ENCODE results near the gene MS4A13. TPM values are rescaled to one million over a fixed set of nuclear protein-coding genes. Genes with fewer than 3 reads are reported as not detected.

Gene MS4A13
- total and polyA plus RNA-seq, 2 of the 8 experiments (the other 6 are each of a cell fraction or from before 2014, with no cell fraction given): not detected

GRCh38 chr11:60566776-60567175, 51.6 kb downstream of the MS4A13 start:
- no peak for FAIRE-seq
- no peak overlapping the region for H2AK5ac ChIP-seq (ENCODE audit: low read depth, low read length)
- no peak overlapping the region for H4K8ac ChIP-seq (ENCODE audit: extremely low read depth, insufficient read depth, low read length)
- no peak overlapping the region for H2BK5ac ChIP-seq (ENCODE audit: low read depth, low read length)
- no peaks in the 10 kb centered on the region for H4K20me1 ChIP-seq (replicated peaks in 1 of 2; ENCODE audit: control insufficient read depth in 1 of 2, insufficient read depth in 2 of 2, low read length in 2 of 2)
- H3K14ac ChIP-seq (ENCODE audit: insufficient read length): no peak overlapping the region
- no peak overlapping the region for H3K4me3 ChIP-seq (ENCODE audit: extremely low read depth in 1 of 4, insufficient read depth in 2 of 4, low read depth in 3 of 4, low read length in 4 of 4)
- no peak overlapping the region for H2BK120ac ChIP-seq (replicated peaks; ENCODE audit: low read depth, low read length)
- no peaks in the 10 kb centered on the region for H3K79me2 ChIP-seq (ENCODE audit: control insufficient read depth in 1 of 2, insufficient read depth in 2 of 2, low read length in 2 of 2)
- H3K79me1 ChIP-seq (ENCODE audit: low read depth, low read length): no peaks in the 10 kb centered on the region
- CTCF ChIA-PET (ENCODE audit: partially characterized antibody): interaction anchor here (0.7 kb wide), 1 partner anchor 96 kb away, joined by 3 read pairs; no protein-coding TSS in a partner anchor
- H3K36me3 ChIP-seq (ENCODE audit: control insufficient read depth in 2 of 4, insufficient read depth in 4 of 4, low read length in 3 of 4): no peaks in the 10 kb centered on the region
- H3K9me3 ChIP-seq (ENCODE audit: insufficient read depth in 2 of 2, low read depth in 1 of 2, low read length in 1 of 2): peaks cover 0 to 8% of the 10 kb centered on the region in 2 experiments; a peak in 1 of 4 replicates
- no peak overlapping the region for H3K9ac ChIP-seq (replicated peaks in 1 of 4; ENCODE audit: extremely low read depth in 1 of 4, low read depth in 3 of 4, low read length in 3 of 4)
- H2BK15ac ChIP-seq (ENCODE audit: low read length): no peak overlapping the region
- H3K18ac ChIP-seq (ENCODE audit: extremely low read depth, low read length): no peak overlapping the region
- no peak overlapping the region for H2BK12ac ChIP-seq (ENCODE audit: low read depth, low read length)
- no peak for DNase-seq (ENCODE audit: low read depth in 1 of 2, low spot score in 2 of 2)
- no peak overlapping the region for H2AFZ ChIP-seq (ENCODE audit: low read length)
- no peak overlapping the region for H3K56ac ChIP-seq (replicated peaks; ENCODE audit: insufficient read length, low read depth, low read length)
- no peak overlapping the region for H3K4me2 ChIP-seq (ENCODE audit: insufficient read depth in 1 of 2, low read depth in 2 of 2, low read length in 2 of 2)
- no peak overlapping the region for H4K91ac ChIP-seq (replicated peaks; ENCODE audit: insufficient read length, low read length)
- no peak overlapping the region for H4K5ac ChIP-seq (ENCODE audit: insufficient read length, low read depth, low read length)
- no peaks in the 10 kb centered on the region for H3K23me2 ChIP-seq (ENCODE audit: low read depth, low read length)
- WGBS, 2 experiments (ENCODE audit: extremely low coverage in 1 of 2, insufficient coverage in 1 of 2, insufficient read length in 1 of 2, insufficient replicate concordance in 2 of 2, low coverage in 1 of 2, low lambda C conversion rate in 2 of 2, missing lambda C conversion rate in 1 of 2): 89% methylated on average over 1 of the region's 5 CpGs; no CpG with 5 or more reads in 1 of the 2 experiments
- H3K4me1 ChIP-seq (replicated peaks in 1 of 4; ENCODE audit: control insufficient read depth in 3 of 4, insufficient read depth in 4 of 4, low read length in 3 of 4): no peaks in the 10 kb centered on the region
- no peak overlapping the region for H3K23ac ChIP-seq (ENCODE audit: insufficient read length)
- H2BK20ac ChIP-seq (ENCODE audit: low read length): no peak overlapping the region
- H3K27me3 ChIP-seq (replicated peaks in 1 of 4; ENCODE audit: control insufficient read depth in 3 of 4, extremely low read depth in 1 of 4, insufficient read depth in 3 of 4, low read length in 3 of 4): no peaks in the 10 kb centered on the region
- POLR2A ChIA-PET (ENCODE audit: partially characterized antibody): no interaction called here
- no peak overlapping the region for H3K27ac ChIP-seq (ENCODE audit: low read depth, low read length)
- H3K4ac ChIP-seq (replicated peaks; ENCODE audit: insufficient read length, low read depth, low read length): no peak overlapping the region
- TF ChIP-seq POU5F1 (IDR thresholded peaks at IDR 0.05; ENCODE audit: low read depth, low read length): no peak
- TF ChIP-seq CBX8 (IDR thresholded peaks at IDR 0.05; ENCODE audit: borderline replicate concordance, low read depth, low read length): no peak
- TF ChIP-seq KDM5A (IDR thresholded peaks at IDR 0.05; ENCODE audit: low read length): no peak
- no peak for TF ChIP-seq RBBP5 (IDR thresholded peaks at IDR 0.05; ENCODE audit: borderline replicate concordance, low read depth, low read length)
- TF ChIP-seq ASH2L (IDR thresholded peaks at IDR 0.05; ENCODE audit: low read length): no peak
- TF ChIP-seq EGR1 (IDR thresholded peaks at IDR 0.05; ENCODE audit: borderline replicate concordance, low read depth, low read length): no peak
- no peak for TF ChIP-seq POLR2AphosphoS5 (IDR thresholded peaks at IDR 0.05; ENCODE audit: low read depth, low read length)
- no peak for TF ChIP-seq KDM4A (IDR thresholded peaks at IDR 0.05; ENCODE audit: low read depth, low read length, severe bottlenecking)
- TF ChIP-seq PHF8 (conservative IDR thresholded peaks at IDR 0.05; ENCODE audit: low read depth, low read length): no peak
- no peak for TF ChIP-seq HDAC2 (IDR thresholded peaks at IDR 0.05; ENCODE audit: borderline replicate concordance in 1 of 2, low read depth in 2 of 2, low read length in 2 of 2)
- no peak for TF ChIP-seq GTF2F1 (IDR thresholded peaks at IDR 0.05; ENCODE audit: borderline replicate concordance, low read depth, low read length)
- no peak for TF ChIP-seq SIX5 (IDR thresholded peaks at IDR 0.05; ENCODE audit: low read depth, low read length)
- no peak for TF ChIP-seq CTBP2 (IDR thresholded peaks at IDR 0.05; ENCODE audit: borderline replicate concordance, insufficient read depth, insufficient read length, low read length)
- no peak for TF ChIP-seq TAF1 (IDR thresholded peaks at IDR 0.05; ENCODE audit: low read depth, low read length)
- TF ChIP-seq TCF12 (IDR thresholded peaks at IDR 0.05; ENCODE audit: low read depth, low read length): no peak
- no peak for TF ChIP-seq CEBPB (IDR thresholded peaks at IDR 0.05; ENCODE audit: low read depth, low read length)

All from H1 (cell line).